ENCODE results near the gene ICAM5. TPM values are rescaled to one million over a fixed set of nuclear protein-coding genes. Genes with fewer than 3 reads are reported as not detected.

The ICAM5 gene
- total RNA-seq, 1 experiment from 2014 or later = 2.0 TPM

GRCh38 chr19:10328558-10329429, 39.0 kb downstream of the ICAM5 start:
- no peak overlapping the region for H3K27ac ChIP-seq (ENCODE audit: low read length)
- no peaks in the 10 kb centered on the region for H3K9me3 ChIP-seq (ENCODE audit: low read length)
- H3K9ac ChIP-seq (ENCODE audit: low read length) = no peak overlapping the region
- H3K4me3 ChIP-seq (ENCODE audit: low read length) = no peak overlapping the region
- intact Hi-C loops (cut with micrococcal nuclease) = no loop called here
- no TSS peak for BruUV-seq (replicated peaks)
- peaks cover 47% of the 10 kb centered on the region for H3K79me2 ChIP-seq (ENCODE audit: low read length)
- H3K36me3 ChIP-seq (ENCODE audit: low read depth, low read length) = peaks cover 52% of the 10 kb centered on the region
- ATAC-seq (no peak), DNase-seq (no peak)
- no peaks in the 10 kb centered on the region for H3F3A ChIP-seq (ENCODE audit: low read length, unreplicated experiment)
- H3K4me1 ChIP-seq (ENCODE audit: insufficient read depth, low read length) = peaks cover 11% of the 10 kb centered on the region
- TF ChIP-seq CTCF (conservative IDR thresholded peaks at IDR 0.05; ENCODE audit: low read depth, low read length) = no peak
- no peak for TF ChIP-seq EZH2 (IDR thresholded peaks at IDR 0.05; ENCODE audit: low read length, unreplicated experiment)
- TF ChIP-seq EZH2phosphoT487 (IDR thresholded peaks at IDR 0.05; ENCODE audit: borderline replicate concordance, low read length) = no peak
- H4K20me1 ChIP-seq (ENCODE audit: low read length) = peaks cover 10% of the 10 kb centered on the region
- H3K9me2 ChIP-seq (replicated peaks; ENCODE audit: low read length) = no peaks in the 10 kb centered on the region
- ChIA-PET POLR2A (ENCODE audit: unreplicated experiment) (interaction anchor here (0.7 kb wide), 1 partner anchor 11 kb away, joined by 8 read pairs; no protein-coding TSS in a partner anchor), CTCF (no interaction called here)
- no peak overlapping the region for H3K4me2 ChIP-seq (ENCODE audit: low read length)
- no peaks in the 10 kb centered on the region for H3K27me3 ChIP-seq (ENCODE audit: low read length)
- H2AFZ ChIP-seq (ENCODE audit: low read length) = no peak overlapping the region

GRCh38 chr19:10329555-10329954, 39.8 kb downstream of the ICAM5 start:
- DNase-seq (no peak), ATAC-seq (no peak)
- H3K79me2 ChIP-seq (ENCODE audit: low read length) = peaks cover 53% of the 10 kb centered on the region
- no peak overlapping the region for H3K9ac ChIP-seq (ENCODE audit: low read length)
- intact Hi-C loops (cut with micrococcal nuclease) = no loop called here
- TF ChIP-seq EZH2phosphoT487 (IDR thresholded peaks at IDR 0.05; ENCODE audit: borderline replicate concordance, low read length) (no peak), CTCF (conservative IDR thresholded peaks at IDR 0.05; ENCODE audit: low read depth, low read length) (no peak), EZH2 (IDR thresholded peaks at IDR 0.05; ENCODE audit: low read length, unreplicated experiment) (no peak)
- ChIA-PET POLR2A (ENCODE audit: unreplicated experiment) (no interaction called here), CTCF (interaction anchor here (0.5 kb wide), 1 partner anchor 315 kb away, joined by 9 read pairs; no protein-coding TSS in a partner anchor)
- H4K20me1 ChIP-seq (ENCODE audit: low read length) = peaks cover 10% of the 10 kb centered on the region
- no TSS peak for BruUV-seq (replicated peaks)
- H3K4me1 ChIP-seq (ENCODE audit: insufficient read depth, low read length) = peaks cover 17% of the 10 kb centered on the region
- no peaks in the 10 kb centered on the region for H3K9me3 ChIP-seq (ENCODE audit: low read length)
- H3F3A ChIP-seq (ENCODE audit: low read length, unreplicated experiment) = no peaks in the 10 kb centered on the region
- H3K36me3 ChIP-seq (ENCODE audit: low read depth, low read length) = peaks cover 45% of the 10 kb centered on the region
- H3K9me2 ChIP-seq (replicated peaks; ENCODE audit: low read length) = no peaks in the 10 kb centered on the region
- no peak overlapping the region for H3K27ac ChIP-seq (ENCODE audit: low read length)
- no peak overlapping the region for H3K4me3 ChIP-seq (ENCODE audit: low read length)
- no peaks in the 10 kb centered on the region for H3K27me3 ChIP-seq (ENCODE audit: low read length)
- H3K4me2 ChIP-seq (ENCODE audit: low read length) = no peak overlapping the region
- no peak overlapping the region for H2AFZ ChIP-seq (ENCODE audit: low read length)

Measured in PC-3 (cell line).